Ectodermal cell (in vitro differentiated cells): Measurements from ENCODE around the gene PRCP.
A peak's percentile ranks its signal among the peaks of the same experiment; 100 is the strongest.

Experiments used
- H3K27ac ChIP-seq: 2 replicates; pipeline ENCODE4 v1.7.0; 2013; ENCODE audit warnings: mild to moderate bottlenecking, low read depth, low read length; ENCODE audit not compliant: insufficient read depth, poor library complexity, severe bottlenecking
- H3K27me3 ChIP-seq: 2 replicates; pipeline ENCODE4 v1.7.0; 2013; ENCODE audit warnings: mild to moderate bottlenecking, low read length; ENCODE audit not compliant: insufficient read depth, control insufficient read depth, poor library complexity, severe bottlenecking
- H3K36me3 ChIP-seq: one replicate; pipeline ENCODE4 v1.7.0; 2013; ENCODE audit warnings: low read length; ENCODE audit not compliant: control insufficient read depth, insufficient read depth
- H3K4me1 ChIP-seq: one replicate; pipeline ENCODE4 v1.7.0; 2013; ENCODE audit warnings: low read length; ENCODE audit not compliant: control insufficient read depth, insufficient read depth
- H3K4me3 ChIP-seq: 2 replicates; pipeline ENCODE4 v1.7.0; 2013; ENCODE audit warnings: low read depth, low read length, control low read depth; ENCODE audit not compliant: insufficient read depth
- H3K9me3 ChIP-seq: 2 replicates; pipeline ENCODE4 v1.7.0; 2013; ENCODE audit warnings: mild to moderate bottlenecking, low read length, moderate library complexity; ENCODE audit not compliant: control insufficient read depth
- WGBS, 2 experiments: methylation state at CpG; one replicate each; pipeline ENCODE4 v1.1.7; 2013; ENCODE audit warnings: missing lambda C conversion rate in 2 of 2; 5-methylcytosine and 5-hydroxymethylcytosine counted together

PRCP gene

GRCh38 chr11:82908311-82908710 is 8.1 kb upstream of the PRCP start:
- no peaks in the 10 kb centered on the region for H3K9me3 ChIP-seq
- H3K4me3 ChIP-seq: no peak overlapping the region
- H3K27ac ChIP-seq: no peak overlapping the region
- no peaks in the 10 kb centered on the region for H3K4me1 ChIP-seq
- H3K36me3 ChIP-seq: peaks cover 8% of the 10 kb centered on the region
- no peaks in the 10 kb centered on the region for H3K27me3 ChIP-seq

GRCh38 chr11:82907371-82907770 is 7.1 kb upstream of the PRCP start:
- Histone ChIP-seq H3K27me3 (no peaks in the 10 kb centered on the region), H3K9me3 (no peaks in the 10 kb centered on the region), H3K4me3 (no peak overlapping the region), H3K27ac (no peak overlapping the region), H3K36me3 (peaks cover 8% of the 10 kb centered on the region), H3K4me1 (no peaks in the 10 kb centered on the region)
- WGBS, 2 experiments: 94 to 96% methylated on average over 5 of the region's 5 CpGs

DNA sequence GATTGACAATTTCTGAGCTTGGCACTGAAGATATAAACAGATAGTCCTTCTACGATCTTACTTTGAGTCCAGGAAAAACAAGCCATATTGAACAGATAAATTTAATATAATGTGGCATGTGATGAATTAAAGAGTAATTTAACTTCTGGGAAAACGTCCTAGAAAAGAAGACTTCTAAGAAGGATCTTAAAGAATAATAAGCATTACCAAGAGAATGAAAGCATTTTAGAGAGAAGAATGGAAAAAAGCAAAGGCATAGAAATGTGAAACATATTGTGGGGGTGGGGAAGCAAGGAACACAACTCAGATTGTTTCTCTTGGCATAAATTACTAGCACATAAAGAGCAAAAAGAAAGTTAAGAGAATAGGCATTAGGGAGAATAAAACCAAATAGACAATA is 6.7 kb upstream of the PRCP start:
- H3K4me3 ChIP-seq: no peak overlapping the region
- H3K4me1 ChIP-seq: no peaks in the 10 kb centered on the region
- peaks cover 8% of the 10 kb centered on the region for H3K36me3 ChIP-seq
- 89 to 100% methylated on average over 1 to 2 of the region's 2 CpGs for WGBS, 2 experiments
- no peaks in the 10 kb centered on the region for H3K27me3 ChIP-seq
- H3K27ac ChIP-seq: no peak overlapping the region
- H3K9me3 ChIP-seq: no peaks in the 10 kb centered on the region

DNA sequence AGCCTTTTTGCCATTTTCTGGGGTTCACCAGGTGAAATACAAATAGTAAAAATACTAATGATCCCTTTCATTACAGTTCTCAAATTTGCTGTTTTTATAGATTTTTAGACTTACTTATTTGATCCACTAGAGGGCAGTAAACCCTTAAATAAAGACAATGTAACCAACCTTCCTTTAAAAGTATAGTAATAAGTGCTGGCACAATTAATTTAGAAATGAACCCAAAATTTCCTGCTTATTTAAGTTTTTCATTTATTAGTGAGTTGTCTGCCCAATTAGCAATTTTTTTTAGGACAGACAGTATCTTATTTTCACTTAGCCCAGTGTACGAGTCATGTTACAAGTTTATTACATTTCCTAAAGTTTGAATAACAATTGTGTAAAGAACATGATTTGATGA is 6.0 kb upstream of the PRCP start:
- Histone ChIP-seq H3K4me1 (no peaks in the 10 kb centered on the region), H3K27ac (no peak overlapping the region), H3K4me3 (no peak overlapping the region), H3K27me3 (no peaks in the 10 kb centered on the region), H3K36me3 (peaks cover 3% of the 10 kb centered on the region), H3K9me3 (no peaks in the 10 kb centered on the region)
- 100% methylated on average over 1 of the region's 1 CpG; no CpG with 5 or more reads in 1 of the 2 experiments for WGBS, 2 experiments

DNA sequence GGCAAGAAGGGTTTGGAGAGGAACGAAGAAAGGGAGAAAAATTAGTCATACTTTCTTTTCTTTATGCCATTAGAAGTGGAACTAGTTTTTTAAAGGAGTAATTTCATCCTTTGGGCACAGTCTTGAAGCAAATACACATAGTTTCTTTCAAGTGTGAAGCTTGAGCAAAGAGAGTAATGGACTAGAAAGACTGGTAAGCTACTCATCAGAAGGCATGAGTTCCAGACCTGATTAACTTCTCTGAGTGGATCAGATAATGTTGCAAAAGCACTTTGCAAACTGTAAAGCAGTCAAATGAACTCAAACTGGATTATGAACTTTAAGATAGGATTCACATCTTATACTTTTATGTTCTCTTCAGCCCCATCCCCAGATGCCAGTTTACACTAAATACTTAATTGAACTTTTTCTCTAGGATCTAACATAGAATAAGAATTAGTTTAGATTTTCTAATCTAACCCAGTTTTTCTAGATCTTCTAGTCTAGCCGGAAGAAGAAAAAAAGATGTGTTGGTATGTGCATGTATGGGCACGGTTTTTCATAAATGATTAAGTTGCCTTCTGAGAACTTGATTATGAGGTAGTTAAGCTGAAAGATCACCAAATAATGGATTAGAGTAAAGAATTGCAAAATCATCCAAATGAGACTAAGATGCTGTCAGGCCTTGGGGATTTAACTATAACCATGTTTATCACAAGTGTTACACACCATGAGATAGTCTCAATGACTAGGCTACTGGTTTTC is 3.8 kb upstream of the PRCP start:
- H3K9me3 ChIP-seq: no peaks in the 10 kb centered on the region
- no peaks in the 10 kb centered on the region for H3K36me3 ChIP-seq
- no peak overlapping the region for H3K27ac ChIP-seq
- peaks cover 6% of the 10 kb centered on the region for H3K4me1 ChIP-seq
- 90 to 91% methylated on average over 3 of the region's 3 CpGs for WGBS, 2 experiments
- H3K4me3 ChIP-seq: no peak overlapping the region
- H3K27me3 ChIP-seq: no peaks in the 10 kb centered on the region

GRCh38 chr11:82902880-82903279 is 2.6 kb upstream of the PRCP start:
- Histone ChIP-seq H3K4me1 (peaks cover 7% of the 10 kb centered on the region), H3K27me3 (no peaks in the 10 kb centered on the region), H3K36me3 (no peaks in the 10 kb centered on the region), H3K4me3 (no peak overlapping the region), H3K27ac (no peak overlapping the region), H3K9me3 (no peaks in the 10 kb centered on the region)
- 85 to 86% methylated on average over 3 of the region's 3 CpGs for WGBS, 2 experiments

DNA sequence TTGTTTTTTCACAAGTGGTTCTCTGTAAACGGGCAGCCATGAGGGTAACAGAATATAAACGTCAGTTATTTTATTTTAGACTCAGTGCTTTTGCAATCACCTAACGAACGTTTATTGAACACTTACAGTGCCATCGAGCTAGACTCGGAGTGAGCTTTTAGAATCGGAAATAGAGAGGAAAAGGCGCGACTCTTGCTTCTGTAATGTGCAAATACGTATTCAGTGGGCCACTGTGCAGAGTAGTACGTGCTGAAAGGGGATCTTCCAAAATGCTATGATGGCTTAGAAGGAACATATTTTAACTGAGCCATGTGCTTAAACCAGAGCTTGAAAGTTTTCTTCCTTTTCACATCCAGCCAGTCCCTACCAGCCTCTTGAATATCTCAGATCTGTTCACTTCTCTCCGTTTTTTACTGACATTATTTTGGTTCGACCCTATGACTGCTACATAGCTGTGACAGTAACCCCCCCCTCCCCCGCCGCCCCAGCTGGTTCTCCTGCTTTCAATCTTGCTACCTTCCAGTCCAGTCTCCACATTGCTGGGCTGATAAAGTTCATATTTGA is 1.8 kb upstream of the PRCP start:
- H3K4me1 ChIP-seq: peaks cover 7% of the 10 kb centered on the region
- peak overlapping the region; percentile 79 for H3K4me3 ChIP-seq
- H3K36me3 ChIP-seq: no peaks in the 10 kb centered on the region
- H3K27me3 ChIP-seq: no peaks in the 10 kb centered on the region
- WGBS, 2 experiments: 0 to 1% methylated on average over 15 of the region's 15 CpGs
- H3K27ac ChIP-seq: no peak overlapping the region
- H3K9me3 ChIP-seq: no peaks in the 10 kb centered on the region

DNA sequence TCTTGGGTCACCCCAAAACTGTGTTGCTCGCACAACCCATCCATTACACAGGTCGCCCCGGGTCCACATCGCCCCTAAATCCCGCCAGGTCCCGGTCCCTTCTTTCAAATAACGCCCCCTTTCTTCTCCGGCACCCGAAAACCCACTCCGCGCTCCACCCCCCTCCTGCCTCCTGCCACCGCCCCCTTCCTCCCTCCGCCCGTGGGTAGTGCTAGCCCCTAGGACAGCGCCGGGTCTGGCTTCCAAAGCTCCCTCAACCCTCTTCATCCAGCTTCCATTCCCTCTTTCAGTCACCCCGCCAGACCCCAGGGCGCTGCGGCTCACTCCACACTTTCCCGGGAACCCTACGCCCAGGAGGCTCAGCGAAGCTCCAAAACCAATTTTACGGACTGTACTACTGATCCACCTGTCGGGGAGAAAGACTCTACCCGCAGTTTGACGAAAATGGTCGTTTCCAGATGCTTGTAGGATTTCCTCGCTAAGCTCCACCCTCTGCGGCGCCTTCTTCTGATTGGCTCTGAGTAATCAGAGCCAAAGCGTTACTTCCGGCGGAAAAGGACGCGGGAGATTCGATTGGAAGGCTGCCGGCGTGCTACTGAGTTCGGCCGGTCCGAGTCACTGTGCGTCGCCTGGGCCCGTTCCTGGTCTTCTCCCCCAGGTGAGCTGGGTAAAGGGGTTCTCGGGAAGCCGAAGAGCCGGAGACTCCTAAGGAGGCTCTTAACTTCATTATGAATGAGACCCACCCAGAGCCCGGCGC is 1.1 kb upstream of the PRCP start, which contains the start of gene DDIAS:
Gene DDIAS, plus strand, starts transcription at position 572 of the 757 bp plus-strand sequence. CDS start 13,003 bp downstream, outside the sequence.
- peak within 1 kb of the TSS; percentile 79 for H3K4me3 ChIP-seq
- H3K4me1 ChIP-seq: peaks cover 7% of the 10 kb centered on the region
- H3K27me3 ChIP-seq: no peaks in the 10 kb centered on the region
- 0% methylated on average over 49 of the region's 49 CpGs for WGBS, 2 experiments
- H3K27ac ChIP-seq: peak within 1 kb of the TSS; percentile 73
- no peaks in the 10 kb centered on the region for H3K9me3 ChIP-seq
- no peaks in the 10 kb centered on the region for H3K36me3 ChIP-seq

GRCh38 chr11:82899957-82900276 is 313 bp downstream of the PRCP start:
- Histone ChIP-seq H3K27me3 (no peaks in the 10 kb centered on the region), H3K9me3 (no peaks in the 10 kb centered on the region), H3K4me3 (peak overlapping the region; percentile 79), H3K4me1 (peaks cover 7% of the 10 kb centered on the region), H3K36me3 (no peaks in the 10 kb centered on the region), H3K27ac (no peak overlapping the region)
- WGBS, 2 experiments: 1 to 2% methylated on average over 11 of the region's 11 CpGs

GRCh38 chr11:82899186-82899820 is 927 bp downstream of the PRCP start:
- Histone ChIP-seq H3K9me3 (no peaks in the 10 kb centered on the region), H3K36me3 (no peaks in the 10 kb centered on the region), H3K27me3 (no peaks in the 10 kb centered on the region), H3K27ac (no peak overlapping the region), H3K4me3 (peak overlapping the region; percentile 79), H3K4me1 (peaks cover 7% of the 10 kb centered on the region)
- 55 to 58% methylated on average over 3 of the region's 3 CpGs for WGBS, 2 experiments
